G401.6 (cell line): ENCODE measurements around the gene ADARB2.
"Not testable (repeated sequence)": the region's sequence is repeated elsewhere in the genome, so short reads cannot be mapped to it uniquely, and the experiment has no call there.

Experiments used
- FAIRE-seq: peaks from 2 replicates; lab custom pipeline; 2012; peaks lifted over from hg19 to GRCh38; lab: Jason Lieb, UNC

ADARB2 gene

DNA sequence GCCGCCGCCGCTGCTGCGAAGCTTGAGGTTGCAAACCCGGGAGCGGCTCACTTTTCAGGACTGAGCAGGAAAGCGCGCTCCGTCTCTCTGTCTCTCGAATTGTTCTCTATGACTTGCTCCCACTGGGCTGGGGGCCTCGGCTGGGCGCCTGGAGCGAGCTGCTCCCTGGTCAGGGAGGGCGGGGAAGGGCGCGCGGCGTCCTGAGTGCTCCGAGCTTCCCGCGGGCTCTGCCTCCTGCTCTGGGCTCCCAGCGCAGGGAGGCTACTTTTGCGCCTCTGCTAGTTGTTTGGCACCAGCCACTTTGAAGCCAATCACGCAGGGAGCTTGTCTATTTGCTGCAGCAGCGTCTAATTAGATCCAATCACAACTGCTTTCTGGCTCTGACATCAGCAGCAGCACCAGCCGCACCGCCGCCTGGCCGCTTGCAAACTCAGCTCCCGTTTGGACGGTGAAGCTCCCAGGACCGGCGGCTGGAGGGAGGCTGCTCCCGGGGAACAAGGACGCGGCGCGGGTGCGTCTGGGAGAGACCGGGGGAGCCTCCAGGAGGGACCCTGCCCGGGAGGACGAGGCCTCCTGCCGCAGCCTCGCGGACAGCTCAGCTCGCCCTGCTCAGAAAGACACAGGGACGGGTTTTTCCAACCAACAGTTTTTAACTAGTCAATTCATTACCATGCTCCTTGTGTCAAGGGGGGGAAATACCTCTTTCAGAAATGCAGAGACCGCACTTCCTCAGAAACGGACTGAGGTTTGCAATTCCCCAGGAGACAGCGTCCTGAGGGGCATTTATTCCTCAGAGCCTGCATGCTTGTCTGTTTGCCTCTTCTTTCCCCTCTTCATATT, at the start of gene ADARB2:
ADARB2 (minus strand) TSS at position 304 of the 840 bp plus-strand sequence.
- FAIRE-seq, result no peak

GRCh38 chr10:1785835-1786234, 48.5 kb upstream of the ADARB2 start:
- FAIRE-seq, result no peak

- no peak for FAIRE-seq
Measured at GRCh38 chr10:1782841-1783240, 45.5 kb upstream of the ADARB2 start.

DNA sequence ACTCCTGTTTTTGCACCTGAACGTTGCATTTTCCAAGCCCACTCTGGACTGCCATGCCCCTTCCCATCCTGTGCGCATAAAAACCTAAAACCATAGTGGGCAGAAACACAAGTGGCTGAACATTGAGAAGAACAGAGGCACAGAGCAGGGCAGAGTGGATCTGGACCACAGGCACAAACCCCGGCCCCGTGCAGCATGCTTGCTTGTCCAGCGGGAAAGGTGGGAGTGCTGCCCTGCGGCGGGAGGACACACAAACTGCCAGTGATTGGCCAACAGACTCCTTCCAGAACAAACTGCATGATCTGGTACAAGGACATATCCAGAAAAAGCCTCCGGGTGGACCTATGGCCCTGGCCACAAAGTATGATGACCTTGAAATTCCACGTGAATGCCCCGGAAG, 42.5 kb upstream of the ADARB2 start:
- FAIRE-seq, result no peak

DNA sequence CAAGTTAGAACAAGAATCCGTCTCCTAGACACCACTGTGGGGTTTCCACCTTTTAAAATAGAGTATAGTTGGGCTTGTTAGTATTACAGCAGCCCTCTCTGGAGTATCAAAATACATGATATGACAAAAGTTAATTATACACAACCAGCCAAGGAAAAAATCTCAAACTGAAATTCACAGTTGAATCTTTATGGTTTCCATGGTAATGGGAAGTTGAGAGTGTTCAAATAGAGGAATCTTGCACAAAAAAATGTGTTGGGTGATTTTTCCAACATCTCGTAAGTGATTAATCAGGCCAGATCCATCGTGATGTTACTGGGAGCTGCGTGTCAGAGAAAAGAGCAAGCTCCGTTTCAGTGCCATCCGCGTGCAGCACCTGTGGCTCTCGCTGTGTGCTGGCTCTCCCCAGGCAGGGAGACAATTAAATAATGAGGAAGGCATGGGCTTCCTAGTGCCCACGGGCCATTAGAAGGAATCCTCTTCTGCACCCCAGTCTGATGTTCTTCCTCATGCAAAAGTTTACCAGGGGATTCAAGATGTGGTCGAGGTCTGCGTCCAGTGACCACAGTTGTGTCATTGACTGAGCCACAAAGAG, 41.1 kb upstream of the ADARB2 start:
- no peak for FAIRE-seq

GRCh38 chr10:1776127-1776662, 38.9 kb upstream of the ADARB2 start:
- no peak for FAIRE-seq

DNA sequence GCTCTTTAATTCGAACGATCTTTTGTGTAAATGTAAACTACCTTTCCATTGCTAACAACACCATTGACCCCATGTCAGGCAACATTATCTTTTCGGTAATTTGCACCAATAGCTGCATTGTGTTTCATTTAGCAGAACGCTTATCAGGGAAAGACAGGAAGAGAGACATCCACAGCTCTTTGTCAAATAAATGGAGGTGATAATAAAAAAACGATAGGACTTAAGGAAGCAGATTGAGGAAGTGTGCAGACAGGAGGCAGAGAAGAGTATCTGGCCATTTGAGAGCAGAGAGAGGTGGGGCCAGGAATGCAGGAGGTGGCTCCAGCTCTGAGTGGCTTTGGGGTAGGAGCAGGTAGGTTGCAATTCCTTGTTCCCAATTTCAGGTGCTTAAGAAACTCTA, 37.5 kb upstream of the ADARB2 start:
- FAIRE-seq, result no peak

DNA sequence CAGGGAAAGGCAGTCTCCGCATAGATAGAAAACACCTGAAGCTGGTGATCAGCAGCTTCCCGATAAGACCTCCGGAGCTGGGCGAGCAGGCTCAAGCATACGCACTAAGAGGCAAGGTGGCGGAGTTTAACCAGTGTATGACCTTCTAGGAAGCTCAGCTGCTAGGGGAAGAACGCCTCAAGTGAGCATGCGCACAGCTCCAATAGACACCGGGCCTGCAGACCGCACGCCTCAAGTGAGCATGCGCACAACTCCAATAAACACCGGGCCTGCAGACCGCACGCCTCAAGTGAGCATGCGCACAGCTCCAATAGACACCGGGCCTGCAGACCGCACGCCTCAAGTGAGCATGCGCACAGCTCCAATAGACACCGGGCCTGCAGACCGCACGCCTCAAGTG, 35.9 kb upstream of the ADARB2 start:
- not testable (repeated sequence) for FAIRE-seq

DNA sequence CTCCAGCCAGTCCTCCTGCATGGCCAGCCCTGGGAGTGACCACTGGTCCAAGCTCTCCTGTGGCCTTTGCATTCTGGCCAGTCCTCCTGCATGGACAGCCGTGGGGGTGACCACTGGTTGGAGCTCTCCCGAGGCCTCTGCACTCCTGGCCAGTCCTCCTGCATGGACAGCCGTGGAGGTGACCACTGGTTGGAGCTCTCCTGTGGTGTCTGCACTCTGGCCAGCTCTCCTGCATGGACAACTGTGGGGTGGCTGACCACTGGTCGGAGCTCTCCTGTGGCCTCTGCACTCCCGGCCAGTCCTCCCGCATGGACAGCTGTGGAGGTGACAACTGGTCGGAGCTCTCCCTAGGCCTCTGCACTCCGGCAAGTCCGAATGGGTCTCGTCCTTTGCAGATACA, 28.7 kb upstream of the ADARB2 start:
- FAIRE-seq, result no peak

- FAIRE-seq, result no peak
Measured at GRCh38 chr10:1762076-1762475, 24.8 kb upstream of the ADARB2 start.

DNA sequence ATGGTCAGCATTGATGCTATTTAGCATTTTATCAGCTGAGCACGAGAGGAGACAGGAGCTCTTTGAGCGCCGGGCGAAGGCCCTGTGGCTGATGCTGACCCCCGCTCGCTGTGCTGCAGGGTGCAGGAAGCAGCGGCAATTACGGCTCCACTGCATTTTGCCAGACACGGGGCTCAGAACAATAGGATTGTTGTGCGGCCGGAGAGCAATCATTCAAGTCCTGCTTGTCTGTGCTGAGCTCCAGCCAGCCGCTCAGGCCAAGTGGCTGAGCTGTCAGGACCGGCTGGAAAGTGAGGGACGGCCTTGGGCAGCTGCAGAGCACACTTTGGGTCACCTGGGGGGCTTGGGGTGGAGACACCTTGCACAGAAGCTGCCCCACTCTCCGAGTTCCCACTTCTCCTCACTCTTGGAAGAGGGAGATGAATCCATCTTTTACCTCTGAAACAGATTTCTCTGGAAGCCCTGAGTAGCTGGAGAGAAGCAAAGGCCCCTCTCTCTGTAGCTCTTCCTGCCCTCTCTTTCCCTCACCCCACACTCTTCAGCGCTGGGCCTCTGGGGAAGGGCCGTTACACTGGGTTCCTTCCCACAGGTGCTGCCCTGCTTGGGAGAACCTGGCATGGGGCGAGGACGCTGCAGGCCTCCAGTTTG, 17.3 kb upstream of the ADARB2 start:
- no peak for FAIRE-seq

- FAIRE-seq, result no peak
Measured at GRCh38 chr10:1752153-1752552, 14.8 kb upstream of the ADARB2 start.

- no peak for FAIRE-seq
Measured at GRCh38 chr10:1747590-1748157, 10.3 kb upstream of the ADARB2 start.

DNA sequence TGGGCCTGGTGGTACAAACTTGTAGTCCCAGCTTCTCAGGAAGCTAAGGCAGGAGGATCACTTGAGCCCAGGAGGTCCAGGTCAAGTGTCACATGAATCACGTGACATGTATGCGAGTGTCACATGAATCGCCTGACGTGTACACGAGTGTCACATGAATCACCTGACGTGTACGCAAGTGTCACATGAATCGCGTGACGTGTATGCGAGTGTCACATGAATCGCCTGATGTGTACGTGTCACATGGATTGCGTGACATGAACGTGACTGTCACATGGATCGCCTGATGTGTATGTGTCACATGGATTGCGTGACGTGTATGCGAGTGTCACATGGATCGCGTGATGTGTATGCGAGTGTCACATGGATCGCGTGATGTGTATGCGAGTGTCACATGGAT, 9.5 kb upstream of the ADARB2 start:
- no peak for FAIRE-seq

DNA sequence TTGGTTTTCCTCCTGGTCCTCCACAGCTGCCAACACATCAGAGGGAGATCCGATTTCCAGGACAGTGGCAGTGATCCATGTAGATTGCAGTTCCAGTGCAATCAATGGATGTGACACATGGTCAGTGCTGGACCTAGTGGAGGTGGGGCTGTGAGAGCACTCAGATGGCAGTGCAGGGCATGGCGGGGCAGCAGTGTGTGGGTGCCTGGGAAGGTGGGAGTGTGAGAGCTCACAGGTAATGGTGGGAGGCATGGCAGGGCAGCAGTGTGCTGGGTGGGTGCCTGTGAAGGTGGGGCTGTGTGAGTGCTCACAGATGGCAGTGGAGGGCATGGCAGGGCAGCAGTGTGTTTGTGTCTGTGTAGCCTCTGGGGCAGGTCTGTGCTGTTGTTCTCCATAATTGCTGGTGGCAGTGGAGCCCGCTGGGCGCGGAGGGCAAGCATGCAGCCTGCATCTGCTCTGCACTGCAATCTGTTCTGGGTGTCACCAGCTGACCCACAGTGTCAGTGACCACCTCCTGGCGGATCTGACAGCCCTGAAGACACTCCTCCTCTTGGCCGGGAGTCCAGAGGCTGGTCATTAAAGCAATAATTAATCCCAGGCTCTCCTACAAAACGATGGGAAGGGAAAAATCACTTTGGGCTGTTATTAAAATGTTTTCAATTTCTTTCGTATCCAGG, 8.6 kb upstream of the ADARB2 start:
- FAIRE-seq, result no peak

DNA sequence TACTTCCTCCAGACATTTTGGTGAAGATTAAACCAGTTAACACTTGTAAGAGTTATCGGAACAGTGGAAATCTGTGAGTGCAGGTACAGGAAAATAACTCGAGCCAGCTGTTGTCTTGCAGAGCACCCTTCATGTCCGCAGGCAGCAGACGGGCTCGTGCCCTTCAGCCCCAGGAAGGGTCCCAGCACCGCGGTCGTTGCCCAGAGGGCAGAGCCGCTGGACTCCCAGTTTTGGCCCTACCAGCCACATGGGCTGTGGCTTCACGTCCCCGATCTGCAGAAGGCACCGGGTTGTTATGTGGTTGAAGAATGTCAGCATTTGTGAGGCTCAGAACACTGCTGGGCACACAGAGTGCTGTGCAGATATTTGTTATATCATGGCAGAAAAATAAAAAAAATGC, 7.2 kb upstream of the ADARB2 start:
- no peak for FAIRE-seq

GRCh38 chr10:1743141-1743540, 5.8 kb upstream of the ADARB2 start:
- no peak for FAIRE-seq

GRCh38 chr10:1741450-1741849, 4.1 kb upstream of the ADARB2 start:
- no peak for FAIRE-seq

GRCh38 chr10:1739751-1740150, 2.4 kb upstream of the ADARB2 start:
- no peak for FAIRE-seq

- FAIRE-seq, result no peak
Measured at GRCh38 chr10:1738950-1739349, 1.6 kb upstream of the ADARB2 start.

- FAIRE-seq, result no peak
Measured at GRCh38 chr10:1736972-1737221, 428 bp downstream of the ADARB2 start.

DNA sequence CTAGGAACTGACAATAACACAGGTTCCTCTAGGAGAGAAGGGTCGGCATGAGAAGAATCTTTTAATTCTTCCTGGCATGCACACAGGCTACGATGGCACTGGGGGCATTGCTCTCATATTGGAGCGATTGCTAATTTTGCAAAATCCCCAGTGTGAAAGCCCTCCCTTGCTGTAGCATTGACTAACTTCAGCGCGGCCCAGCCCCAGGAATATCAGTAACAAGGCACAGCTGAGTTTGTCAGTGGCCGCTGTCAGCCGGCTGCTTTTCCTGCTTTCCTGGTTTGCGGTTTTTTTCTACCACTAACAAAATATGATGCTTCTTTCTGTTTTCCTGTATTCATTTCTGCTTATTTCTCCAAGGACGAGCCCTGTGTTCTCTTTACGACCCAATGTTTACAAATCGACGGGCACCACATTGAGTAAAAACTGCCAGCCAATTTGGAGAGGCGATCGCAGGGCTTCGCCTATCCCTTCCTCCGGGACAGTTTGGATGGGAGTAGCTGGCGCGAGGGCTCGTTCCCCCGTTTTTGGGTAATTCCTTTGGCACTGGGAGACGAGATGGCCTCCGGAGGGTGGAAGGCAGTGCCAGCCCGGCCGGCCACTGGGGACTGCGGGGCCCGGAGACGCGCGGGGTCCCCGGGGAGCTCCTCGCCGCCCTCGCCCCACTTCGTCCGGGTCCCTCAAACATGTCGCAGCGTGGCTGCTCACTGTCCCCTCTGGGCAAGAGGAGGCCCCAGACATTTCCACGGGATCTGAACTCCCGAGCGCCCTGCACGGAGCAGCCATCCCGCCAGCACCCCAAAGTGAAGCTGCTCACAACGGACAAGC, 967 bp downstream of the ADARB2 start:
- FAIRE-seq, result no peak
